HT1080 (cell line): ENCODE results near the gene CENPN. TPM values are rescaled to one million over a fixed set of nuclear protein-coding genes. Genes with fewer than 3 reads are reported as not detected.

Experiments used
- DNase-seq: peaks from one replicate; pipeline ENCODE4 v3.0.0-alpha.2; 2015; ENCODE audit warnings: low read depth
- small RNA-seq: library from RNA; depleted of rRNA; stranded (forward); fragments of <200 nt; gene quantifications from one replicate; pipeline ENCODE3, GENCODE V24; 2014
- total RNA-seq: library from RNA; depleted of rRNA; stranded (reverse); fragments of >200 nt; shearing (Covaris generic); gene quantifications from 2 replicates; pipeline ENCODE4 v1.2.3, GENCODE V29; 2014; rRNA removed

The CENPN gene
- total RNA-seq, 1 experiment from 2014 or later = 76.5 TPM

GRCh38 chr16:81077076-81077940, 70.3 kb downstream of the CENPN start, which contains the start of gene C16orf46:
TSS of gene C16orf46 (minus strand) at chr16:81077238. CDS start at chr16:81063955, 13,283 bp downstream.
- DNase-seq = peak; percentile 94

GRCh38 chr16:81080233-81080632, 73.2 kb downstream of the CENPN start:
- no peak for DNase-seq

GRCh38 chr16:81081014-81081413, 74.0 kb downstream of the CENPN start:
- DNase-seq = no peak

Small RNA genes within 50 kb of the gene (small RNA-seq; reads per million reads assigned to genes)
- not detected for gene AC092718.3

Other genes with a start within 250 kb of the CENPN start
- gene CDYL2, start 202.6 kb upstream of the CENPN start, total RNA-seq = 7.3 and 10.3 TPM in 2 replicates
- 110 and 119 TPM in 2 replicates for gene CMC2, start 329 bp upstream of the CENPN start, total RNA-seq
- gene ATMIN, start 28.6 kb downstream of the CENPN start, total RNA-seq = 34.7 and 35.2 TPM in 2 replicates
- not detected in 2 replicates for gene C16orf46, start 70.0 kb downstream of the CENPN start, total RNA-seq
- gene GCSH, start 89.2 kb downstream of the CENPN start, total RNA-seq = 33.0 and 47.4 TPM in 2 replicates
- gene BCO1, start 231.5 kb downstream of the CENPN start, total RNA-seq = not detected in 2 replicates